HEK293 (cell line): ENCODE results near the gene PGGT1B.

Experiments
- PATZ1 ChIP-seq: fragments of 450-650 bp; formaldehyde crosslinking; IDR thresholded peaks from 2 replicates; pipeline ENCODE4 v1.5.1; 2016; ENCODE audit warnings: missing biosample characterization, missing genetic modification characterization
- SP2 ChIP-seq: fragments of 450-650 bp; formaldehyde crosslinking; IDR thresholded peaks from 2 replicates; pipeline ENCODE4 v1.5.1; 2016; ENCODE audit warnings: missing biosample characterization, missing genetic modification characterization
- ZNF114 ChIP-seq: fragments of 450-650 bp; formaldehyde crosslinking; IDR thresholded peaks from 2 replicates; pipeline ENCODE4 v1.5.0; 2017; ENCODE audit warnings: missing biosample characterization, missing genetic modification characterization
- ZNF202 ChIP-seq: fragments of 450-650 bp; formaldehyde crosslinking; IDR thresholded peaks from 2 replicates; pipeline ENCODE4 v1.5.1; 2016; ENCODE audit warnings: missing biosample characterization, missing genetic modification characterization, borderline replicate concordance
- ZNF274 ChIP-seq, 2 experiments: fragments of 200-500 bp in 1 of 2; fragments of 450-650 bp in 1 of 2; sonication (Bioruptor generic) in 1 of 2; formaldehyde crosslinking in 1 of 2; IDR thresholded peaks; 2 replicates each; pipeline versions ENCODE4 v1.5.1 to v1.6.1; 2014 to 2016; ENCODE audit warnings: borderline replicate concordance in 1 of 2, inconsistent platforms in 1 of 2, low read length in 1 of 2, missing biosample characterization in 1 of 2, missing genetic modification characterization in 1 of 2
- ZNF292 ChIP-seq: fragments of 450-650 bp; formaldehyde crosslinking; IDR thresholded peaks from 2 replicates; pipeline ENCODE4 v1.5.1; 2016; ENCODE audit warnings: low read depth, missing biosample characterization, missing genetic modification characterization, borderline replicate concordance
- ZNF366 ChIP-seq: fragments of 450-650 bp; formaldehyde crosslinking; conservative IDR thresholded peaks from 2 replicates; pipeline ENCODE4 v1.5.1; 2016; ENCODE audit warnings: missing biosample characterization, missing genetic modification characterization
- ZNF37A ChIP-seq: fragments of 450-650 bp; IDR thresholded peaks from 2 replicates; pipeline ENCODE4 v1.5.1; 2018; ENCODE audit warnings: missing biosample characterization, missing genetic modification characterization
- ZNF600 ChIP-seq: fragments of 450-650 bp; formaldehyde crosslinking; IDR thresholded peaks from 2 replicates; pipeline ENCODE4 v1.5.1; 2016; ENCODE audit warnings: missing biosample characterization, missing genetic modification characterization
- ZNF629 ChIP-seq: fragments of 450-650 bp; formaldehyde crosslinking; IDR thresholded peaks from 2 replicates; pipeline ENCODE4 v1.5.1; 2017; ENCODE audit warnings: missing biosample characterization, missing genetic modification characterization
- ZSCAN4 ChIP-seq: fragments of 450-650 bp; formaldehyde crosslinking; IDR thresholded peaks from 2 replicates; pipeline ENCODE4 v1.5.1; 2017; ENCODE audit warnings: missing biosample characterization, missing genetic modification characterization
- TF ChIP-seq, protein P1 (sequence below): fragments of 450-650 bp; formaldehyde crosslinking; IDR thresholded peaks from 2 replicates; pipeline ENCODE4 v1.5.1; 2016; ENCODE audit warnings: missing biosample characterization, missing genetic modification characterization
- TF ChIP-seq, protein P2 (sequence below): fragments of 450-650 bp; formaldehyde crosslinking; IDR thresholded peaks from 2 replicates; pipeline ENCODE4 v1.5.1; 2016; ENCODE audit warnings: missing biosample characterization, missing genetic modification characterization

DNA sequence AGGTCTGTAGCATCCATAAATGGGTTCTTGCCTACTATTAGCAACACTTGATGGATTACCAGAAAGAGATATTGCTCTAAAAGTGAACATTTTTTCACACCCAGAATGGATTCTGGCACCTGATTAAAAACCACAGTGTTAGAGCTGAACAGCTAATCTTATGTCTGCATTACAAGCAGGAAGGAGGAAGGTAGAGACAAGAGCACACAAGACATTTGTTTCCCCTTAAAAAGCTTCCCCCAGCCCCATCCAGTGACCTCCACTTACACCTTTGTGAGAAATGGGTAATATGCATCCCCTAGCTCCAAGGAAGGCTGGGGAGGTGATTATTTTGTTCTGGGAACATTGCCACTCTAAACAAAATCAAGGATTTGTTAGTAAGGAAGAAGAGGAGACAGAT is 80.9 kb downstream of the PGGT1B start:
- TF ChIP-seq, protein P1, sequence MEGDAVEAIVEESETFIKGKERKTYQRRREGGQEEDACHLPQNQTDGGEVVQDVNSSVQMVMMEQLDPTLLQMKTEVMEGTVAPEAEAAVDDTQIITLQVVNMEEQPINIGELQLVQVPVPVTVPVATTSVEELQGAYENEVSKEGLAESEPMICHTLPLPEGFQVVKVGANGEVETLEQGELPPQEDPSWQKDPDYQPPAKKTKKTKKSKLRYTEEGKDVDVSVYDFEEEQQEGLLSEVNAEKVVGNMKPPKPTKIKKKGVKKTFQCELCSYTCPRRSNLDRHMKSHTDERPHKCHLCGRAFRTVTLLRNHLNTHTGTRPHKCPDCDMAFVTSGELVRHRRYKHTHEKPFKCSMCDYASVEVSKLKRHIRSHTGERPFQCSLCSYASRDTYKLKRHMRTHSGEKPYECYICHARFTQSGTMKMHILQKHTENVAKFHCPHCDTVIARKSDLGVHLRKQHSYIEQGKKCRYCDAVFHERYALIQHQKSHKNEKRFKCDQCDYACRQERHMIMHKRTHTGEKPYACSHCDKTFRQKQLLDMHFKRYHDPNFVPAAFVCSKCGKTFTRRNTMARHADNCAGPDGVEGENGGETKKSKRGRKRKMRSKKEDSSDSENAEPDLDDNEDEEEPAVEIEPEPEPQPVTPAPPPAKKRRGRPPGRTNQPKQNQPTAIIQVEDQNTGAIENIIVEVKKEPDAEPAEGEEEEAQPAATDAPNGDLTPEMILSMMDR (tag by site-specific recombination), result no peak
- TF ChIP-seq ZNF366 (tag by site-specific recombination), result no peak
- TF ChIP-seq, protein P2, sequence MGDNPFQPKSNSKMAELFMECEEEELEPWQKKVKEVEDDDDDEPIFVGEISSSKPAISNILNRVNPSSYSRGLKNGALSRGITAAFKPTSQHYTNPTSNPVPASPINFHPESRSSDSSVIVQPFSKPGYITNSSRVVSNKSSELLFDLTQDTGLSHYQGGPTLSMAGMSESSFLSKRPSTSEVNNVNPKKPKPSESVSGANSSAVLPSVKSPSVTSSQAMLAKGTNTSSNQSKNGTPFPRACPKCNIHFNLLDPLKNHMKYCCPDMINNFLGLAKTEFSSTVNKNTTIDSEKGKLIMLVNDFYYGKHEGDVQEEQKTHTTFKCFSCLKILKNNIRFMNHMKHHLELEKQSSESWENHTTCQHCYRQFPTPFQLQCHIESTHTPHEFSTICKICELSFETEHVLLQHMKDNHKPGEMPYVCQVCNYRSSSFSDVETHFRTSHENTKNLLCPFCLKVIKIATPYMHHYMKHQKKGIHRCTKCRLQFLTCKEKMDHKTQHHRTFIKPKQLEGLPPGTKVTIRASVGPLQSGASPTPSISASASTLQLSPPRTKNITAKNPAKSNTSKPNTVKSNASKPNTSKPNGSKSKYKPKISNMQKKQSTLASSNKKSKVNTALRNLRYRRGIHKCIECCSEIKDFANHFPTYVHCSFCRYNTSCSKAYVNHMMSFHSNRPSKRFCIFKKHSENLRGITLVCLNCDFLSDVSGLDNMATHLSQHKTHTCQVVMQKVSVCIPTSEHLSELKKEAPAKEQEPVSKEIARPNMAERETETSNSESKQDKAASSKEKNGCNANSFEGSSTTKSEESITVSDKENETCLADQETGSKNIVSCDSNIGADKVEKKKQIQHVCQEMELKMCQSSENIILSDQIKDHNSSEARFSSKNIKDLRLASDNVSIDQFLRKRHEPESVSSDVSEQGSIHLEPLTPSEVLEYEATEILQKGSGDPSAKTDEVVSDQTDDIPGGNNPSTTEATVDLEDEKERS, result no peak
- TF ChIP-seq ZNF274 (IDR thresholded peaks at IDR 0.05; ENCODE audit: low read length), result no peak
- TF ChIP-seq ZNF274 (tag by site-specific recombination; IDR thresholded peaks at IDR 0.05; ENCODE audit: borderline replicate concordance), result no peak
- TF ChIP-seq ZNF629 (tag by site-specific recombination), result no peak
- TF ChIP-seq ZSCAN4 (tag by site-specific recombination), result no peak
- TF ChIP-seq PATZ1, result no peak
- no peak for TF ChIP-seq ZNF114 (tag by site-specific recombination)
- no peak for TF ChIP-seq ZNF600 (tag by site-specific recombination)
- no peak for TF ChIP-seq ZNF202 (tag by site-specific recombination)
- TF ChIP-seq ZNF37A (tag by site-specific recombination), result no peak
- no peak for TF ChIP-seq SP2 (tag by site-specific recombination)
- TF ChIP-seq ZNF292 (tag by site-specific recombination), result no peak
